GM19238 (cell line): ENCODE measurements around the gene CIRBP.
"Not testable (repeated sequence)": the region's sequence is repeated elsewhere in the genome, so short reads cannot be mapped to it uniquely, and the experiment has no call there.

Experiments
- DNase-seq: peaks from one replicate; pipeline ENCODE4 v3.0.0; 2011; ENCODE audit warnings: low spot score; ENCODE audit not compliant: insufficient read length

CIRBP gene

GRCh38 chr19:1243768-1244692 lies 25.1 kb upstream of the CIRBP start:
- peak; percentile 96 for DNase-seq

- no peak for DNase-seq
These were observed 24.3 kb upstream of the CIRBP start for GRCh38 chr19:1244693-1245451.

DNA sequence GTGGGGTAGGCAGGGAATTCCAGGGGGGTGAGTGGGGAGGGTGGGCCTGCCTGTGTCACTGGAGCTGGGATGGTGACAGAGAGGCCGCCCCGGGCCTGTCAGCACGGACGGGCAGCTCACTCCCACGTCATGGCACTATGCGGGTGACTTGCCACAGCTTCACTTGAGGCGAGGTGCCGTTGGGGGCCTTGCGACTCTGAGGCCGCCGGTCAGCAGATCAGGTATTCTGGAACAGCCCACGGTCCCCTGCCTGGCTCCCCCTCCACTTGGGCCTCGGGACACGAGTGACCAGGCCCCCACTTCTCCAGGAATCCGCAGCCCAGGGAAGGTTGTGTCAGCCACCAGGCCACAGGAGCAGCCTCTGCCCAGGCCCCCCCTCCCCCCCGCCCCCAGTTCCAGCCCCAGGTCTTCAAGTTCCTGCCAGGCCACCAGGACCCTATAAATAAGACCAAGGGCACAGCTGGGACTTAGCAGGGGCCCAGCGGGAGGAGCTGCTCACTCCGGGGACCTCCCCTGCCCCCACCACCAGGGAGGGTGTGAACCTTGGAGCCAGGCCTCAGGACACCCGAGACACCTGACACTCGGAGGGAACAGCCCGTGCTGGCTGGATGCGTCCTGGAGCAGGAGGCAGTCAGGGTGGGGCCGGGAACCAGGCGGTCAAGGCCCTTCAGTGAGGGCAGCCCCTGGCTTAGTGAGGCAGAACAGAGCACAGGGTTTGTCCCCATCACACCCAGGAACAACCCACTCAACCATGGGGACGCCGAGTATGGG lies 23.5 kb upstream of the CIRBP start:
- DNase-seq, result no peak

DNA sequence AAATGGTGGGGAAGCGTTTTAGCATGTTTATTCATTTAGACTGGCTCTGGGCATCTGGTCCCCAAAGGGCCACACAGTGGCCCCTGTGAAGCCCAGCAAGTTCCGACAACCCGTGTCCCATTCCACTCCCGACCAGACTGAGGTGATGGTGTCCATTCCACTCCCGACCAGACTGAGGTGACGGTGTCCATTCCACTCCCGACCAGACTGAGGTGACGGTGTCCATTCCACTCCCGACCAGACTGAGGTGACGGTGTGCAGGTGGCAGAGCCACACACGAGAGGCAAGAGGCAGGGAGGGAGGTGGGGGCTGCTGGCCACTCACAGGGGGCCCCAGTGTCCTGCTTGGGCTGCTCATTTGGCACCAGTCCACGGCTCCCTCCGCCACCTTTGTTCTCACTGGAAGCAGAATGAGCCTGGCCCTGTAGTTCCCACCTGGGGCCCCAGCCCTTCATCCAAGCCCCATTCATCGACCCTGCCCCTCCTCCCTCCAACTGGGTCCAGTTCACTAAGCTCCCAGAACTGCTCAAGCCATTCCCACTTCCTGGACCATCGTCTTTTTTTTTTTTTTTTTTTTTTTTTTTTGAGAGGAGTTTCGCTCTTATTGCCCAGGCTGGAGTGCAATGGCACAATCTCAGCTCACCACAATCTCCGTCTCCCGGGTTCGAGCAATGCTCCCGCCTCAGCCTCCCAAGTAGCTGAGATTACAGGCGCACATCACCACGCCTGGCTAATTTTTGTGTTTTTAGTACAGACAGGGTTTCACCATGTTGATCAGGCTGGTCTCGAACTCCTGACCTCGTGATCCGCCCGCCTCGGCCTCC lies 22.7 kb upstream of the CIRBP start:
- not testable (repeated sequence) for DNase-seq

DNA sequence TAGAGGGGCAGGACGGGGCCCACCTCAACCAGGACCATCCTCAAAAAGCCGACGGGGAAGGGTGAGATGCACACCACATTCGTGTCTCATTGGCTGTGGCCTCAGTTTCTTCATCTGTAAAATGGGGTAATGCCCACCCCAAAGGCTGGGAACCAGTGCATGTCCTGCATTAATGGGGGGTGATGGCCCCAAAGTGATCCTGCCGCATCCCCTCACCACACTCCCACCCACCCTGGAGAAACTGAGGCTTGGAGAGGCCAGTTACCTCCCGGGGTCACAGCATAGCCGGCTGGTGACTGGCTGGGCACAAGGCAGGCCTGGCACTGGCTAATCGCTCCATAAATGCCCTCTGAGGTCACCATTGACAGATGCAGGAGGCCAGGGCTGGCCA lies 21.4 kb upstream of the CIRBP start:
- no peak for DNase-seq

GRCh38 chr19:1248139-1248785 lies 20.9 kb upstream of the CIRBP start, which contains the start of gene MIDN:
Gene MIDN (plus strand): TSS chr19:1248583. CDS start chr19:1250297, 1,714 bp downstream.
- peak; percentile 75 for DNase-seq

DNA sequence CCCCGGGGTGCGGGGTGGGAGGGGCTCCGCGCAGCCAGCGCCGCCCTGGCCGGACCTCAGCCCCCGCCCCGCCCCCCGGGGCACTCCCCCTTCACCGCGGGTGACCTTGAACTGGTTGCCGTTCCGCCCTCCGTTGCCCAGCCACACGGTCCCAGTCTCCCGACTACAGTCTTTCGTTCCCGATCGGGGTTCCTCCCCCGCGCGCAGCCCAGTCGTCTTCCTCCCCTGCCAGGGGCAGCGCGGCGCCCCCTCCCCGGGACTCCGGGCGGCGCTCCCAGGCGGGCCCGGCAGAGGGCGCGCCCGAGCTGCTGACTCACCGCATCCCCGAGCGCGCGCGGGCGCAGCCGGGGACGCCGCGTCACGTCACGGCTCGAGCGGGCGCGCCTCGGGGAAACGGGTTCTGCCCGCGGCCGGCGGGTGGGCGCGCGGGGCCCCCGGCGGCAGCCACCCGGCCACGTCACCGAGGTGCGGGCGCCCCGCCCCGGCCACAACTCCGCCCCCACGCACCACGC lies 20.3 kb upstream of the CIRBP start:
- peak; percentile 77 for DNase-seq

DNA sequence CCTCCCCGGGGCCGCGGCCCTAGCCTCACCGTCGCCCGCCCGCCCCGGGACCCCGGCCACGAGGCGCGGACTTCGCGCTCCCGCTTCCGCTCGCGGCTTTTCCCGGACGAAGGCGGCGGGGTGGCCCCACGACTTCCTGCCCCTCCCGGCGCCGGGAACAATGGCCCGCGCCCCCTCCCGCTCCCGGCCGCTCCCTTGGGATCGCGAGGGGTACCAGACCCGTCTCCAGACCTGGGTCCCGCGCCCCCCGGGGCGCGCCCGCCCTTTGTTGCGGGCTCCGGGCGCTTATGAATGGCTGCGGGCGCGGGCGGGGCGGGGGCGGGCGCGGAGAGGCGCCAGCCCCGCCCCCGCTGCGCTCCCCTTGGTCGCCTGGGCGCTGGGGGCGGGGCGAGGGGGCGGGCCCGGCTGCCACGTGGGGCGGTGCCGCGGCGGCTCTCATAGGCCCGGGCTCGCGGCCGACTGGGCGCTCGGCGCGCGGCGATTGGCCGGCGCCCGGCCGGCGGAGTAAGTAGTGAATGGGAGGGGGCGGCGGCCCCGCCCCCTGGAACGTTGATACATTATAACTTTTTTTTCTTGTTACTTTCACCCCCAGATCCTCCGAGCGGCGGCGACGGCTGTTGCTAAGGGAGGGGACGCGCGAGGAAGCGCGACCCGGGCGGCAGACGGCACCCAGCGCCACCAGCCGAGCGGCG lies 19.7 kb upstream of the CIRBP start:
- peak; percentile 99 for DNase-seq

GRCh38 chr19:1249990-1250436 lies 19.1 kb upstream of the CIRBP start:
- no peak for DNase-seq

DNA sequence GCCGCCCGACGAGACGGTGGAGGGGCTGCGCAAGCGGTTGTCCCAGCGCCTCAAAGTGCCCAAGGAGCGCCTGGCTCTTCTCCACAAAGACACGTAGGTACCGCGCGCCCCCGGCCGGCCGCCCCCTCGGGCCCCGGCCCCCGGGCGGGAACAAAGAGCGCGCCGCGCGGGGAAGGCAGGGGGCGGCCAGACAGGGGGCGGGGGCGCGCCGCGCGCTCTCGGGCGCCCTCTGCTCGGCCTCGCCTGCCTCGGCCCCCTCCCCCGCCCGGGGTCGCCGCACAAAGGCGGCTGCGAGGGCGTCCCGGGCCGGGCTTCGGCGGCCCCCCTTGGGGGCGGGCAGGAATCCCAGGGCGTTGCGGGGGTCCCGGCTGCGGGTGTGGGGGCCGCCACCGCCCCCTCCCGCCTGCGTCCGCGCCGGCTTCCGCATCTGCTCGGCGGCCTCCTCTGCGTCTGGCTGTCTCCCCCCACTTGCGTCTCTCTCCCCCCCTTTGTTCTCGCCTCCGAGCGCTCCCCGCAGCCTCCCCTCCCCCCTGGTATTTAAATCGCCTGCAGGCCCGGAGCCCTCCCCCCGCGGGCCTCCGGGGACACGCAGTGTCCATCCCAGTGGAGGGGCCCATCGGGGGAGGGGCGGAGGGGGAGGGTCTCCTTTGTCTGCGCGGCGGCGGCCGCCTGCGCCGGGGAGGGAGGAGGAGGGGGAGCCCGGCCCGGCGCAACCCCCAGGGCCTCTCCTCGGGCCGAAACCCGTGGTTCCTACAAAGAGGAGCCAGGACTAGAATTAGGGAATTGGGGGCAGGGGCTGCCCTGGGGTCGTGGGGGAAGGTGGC lies 18.5 kb upstream of the CIRBP start:
- DNase-seq, result peak; percentile 75

DNA sequence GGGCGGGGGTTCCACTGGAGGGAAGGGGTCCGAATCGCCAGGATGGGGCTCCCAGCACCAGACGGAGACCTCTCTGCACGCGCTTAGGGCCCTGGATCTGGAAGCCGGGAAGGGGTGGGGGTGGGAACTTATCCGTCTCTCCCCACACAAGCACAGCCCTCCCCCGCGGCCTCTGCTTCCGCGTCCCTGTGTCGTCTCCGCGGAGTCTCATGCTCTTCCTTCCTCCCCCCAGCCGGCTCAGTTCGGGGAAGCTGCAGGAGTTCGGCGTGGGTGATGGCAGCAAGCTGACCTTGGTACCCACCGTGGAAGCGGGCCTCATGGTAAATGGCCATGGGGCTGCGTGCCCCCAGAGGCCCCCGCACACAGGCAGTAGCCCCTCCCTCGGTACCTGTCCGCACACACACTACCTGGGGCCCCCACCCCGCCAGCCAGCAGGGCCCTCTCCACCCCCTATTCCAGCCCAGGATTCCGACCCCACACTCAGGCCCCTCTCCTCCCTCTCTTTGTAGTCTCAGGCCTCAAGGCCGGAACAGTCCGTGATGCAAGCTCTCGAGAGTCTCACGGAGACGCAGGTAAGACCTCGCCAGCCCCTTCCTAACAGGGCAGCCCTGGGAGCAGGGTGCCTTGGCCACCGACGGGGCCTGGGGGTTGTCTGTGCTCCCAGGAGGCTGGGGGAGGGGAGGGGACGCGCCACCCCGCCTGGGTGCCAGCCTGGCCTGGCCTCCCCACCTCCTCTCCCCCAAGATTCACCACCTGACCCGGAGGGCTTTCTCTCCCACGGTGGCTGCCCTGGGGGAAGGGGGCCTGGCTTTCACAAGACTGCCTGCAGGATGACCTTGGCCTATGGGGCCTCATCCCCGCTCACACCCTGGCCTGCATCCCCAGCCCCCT lies 17.6 kb upstream of the CIRBP start:
- DNase-seq, result no peak

DNA sequence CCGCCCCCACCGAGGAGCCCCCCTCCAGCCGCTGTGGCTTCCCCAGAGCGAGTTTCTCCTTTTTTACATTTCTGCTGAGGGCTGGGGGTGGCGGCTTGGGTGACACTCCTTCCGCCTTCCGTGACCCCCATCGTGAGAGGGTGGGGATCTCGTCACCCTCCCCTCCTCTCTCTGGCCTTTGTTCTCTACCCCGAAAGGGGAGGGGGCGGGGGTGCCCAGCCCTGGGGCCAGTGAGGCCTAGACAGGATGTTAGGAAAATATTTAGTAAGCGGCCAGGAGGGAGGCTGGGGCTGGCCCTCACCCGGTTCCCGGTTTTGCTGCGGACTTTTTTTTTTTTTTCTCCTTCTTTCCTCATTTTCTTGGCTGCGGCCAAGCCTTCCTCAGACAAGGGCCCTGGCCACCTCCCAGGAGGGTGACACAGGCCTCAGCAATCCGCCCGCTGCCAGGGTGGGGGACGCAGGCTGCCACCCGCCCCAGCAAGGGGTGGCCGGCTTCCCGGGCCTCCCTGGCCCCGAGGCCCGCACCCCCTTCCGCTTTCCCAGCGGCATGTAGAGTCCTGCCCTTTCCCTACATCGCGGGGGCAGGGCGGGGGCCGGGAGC lies 16.8 kb upstream of the CIRBP start:
- DNase-seq, result no peak

GRCh38 chr19:1252821-1253513 lies 16.2 kb upstream of the CIRBP start:
- peak; percentile 70 for DNase-seq

- no peak for DNase-seq
These were observed 15.5 kb upstream of the CIRBP start for GRCh38 chr19:1253514-1254080.

GRCh38 chr19:1254081-1254527 lies 15.0 kb upstream of the CIRBP start:
- no peak for DNase-seq
